Astrocyte (in vitro differentiated cells and primary cell): Measurements from ENCODE around the gene OBP2B. TPM values are rescaled to one million over a fixed set of nuclear protein-coding genes. Genes with fewer than 3 reads are reported as not detected.

ENCODE experiments used
- DNase-seq: peaks from one replicate; pipeline ENCODE4 v3.0.0-alpha.2; 2010; ENCODE audit warnings: low read depth
- FAIRE-seq: peaks from 2 replicates; lab custom pipeline; 2011; peaks lifted over from hg19 to GRCh38; lab: Jason Lieb, UNC
- H2AFZ ChIP-seq: 2 replicates; pipeline ENCODE4 v1.6.0; 2012; ENCODE audit warnings: low read depth, low read length, inconsistent platforms
- H3K27ac ChIP-seq: 2 replicates; pipeline ENCODE4 v1.5.1; 2011; ENCODE audit warnings: low read depth, low read length, inconsistent platforms
- H3K27me3 ChIP-seq: 2 replicates; pipeline ENCODE4 v1.6.0; 2011; ENCODE audit warnings: low read length, inconsistent platforms; ENCODE audit not compliant: insufficient read depth
- H3K36me3 ChIP-seq: 2 replicates; pipeline ENCODE4 v1.5.1; 2011; ENCODE audit warnings: low read length, inconsistent platforms; ENCODE audit not compliant: insufficient read depth
- H3K4me1 ChIP-seq: 2 replicates; pipeline ENCODE4 v1.5.1; 2011; ENCODE audit warnings: low read length, inconsistent platforms; ENCODE audit not compliant: insufficient read depth
- H3K4me2 ChIP-seq: 2 replicates; pipeline ENCODE4 v1.6.0; 2012; ENCODE audit warnings: low read length, inconsistent platforms
- H3K4me3 ChIP-seq: 2 replicates; pipeline ENCODE4 v1.5.1; 2011; ENCODE audit warnings: low read depth, mild to moderate bottlenecking, low read length, inconsistent platforms; ENCODE audit not compliant: insufficient read depth
- H3K79me2 ChIP-seq: 2 replicates; pipeline ENCODE4 v1.6.0; 2012; ENCODE audit warnings: mild to moderate bottlenecking, low read length, inconsistent platforms; ENCODE audit not compliant: insufficient read depth
- H3K9ac ChIP-seq: 2 replicates; pipeline ENCODE4 v1.6.0; 2012; ENCODE audit warnings: mild to moderate bottlenecking, low read length, inconsistent platforms
- H3K9me3 ChIP-seq: 2 replicates; pipeline ENCODE4 v1.5.1; 2012; ENCODE audit warnings: low read depth, mild to moderate bottlenecking, low read length, inconsistent platforms; ENCODE audit not compliant: insufficient read depth
- H4K20me1 ChIP-seq: 2 replicates; pipeline ENCODE4 v1.6.0; 2012; ENCODE audit warnings: low read length, inconsistent platforms; ENCODE audit not compliant: insufficient read depth
- H3K27ac Mint-ChIP-seq: one replicate; pipeline ENCODE4 v1.8.0; 2021; ENCODE audit warnings: mild to moderate bottlenecking, mixed read lengths; ENCODE audit not compliant: unreplicated experiment
- H3K27me3 Mint-ChIP-seq: one replicate; pipeline ENCODE4 v1.8.0; 2021; ENCODE audit warnings: low read depth, mixed read lengths; ENCODE audit not compliant: unreplicated experiment
- H3K36me3 Mint-ChIP-seq: one replicate; pipeline ENCODE4 v1.8.0; 2021; ENCODE audit warnings: low read depth, mixed read lengths; ENCODE audit not compliant: unreplicated experiment
- H3K4me1 Mint-ChIP-seq: one replicate; pipeline ENCODE4 v1.8.0; 2021; ENCODE audit warnings: low read depth, mixed read lengths; ENCODE audit not compliant: unreplicated experiment
- H3K4me3 Mint-ChIP-seq: one replicate; pipeline ENCODE4 v1.8.0; 2021; ENCODE audit warnings: mild to moderate bottlenecking, moderate library complexity, mixed read lengths; ENCODE audit not compliant: unreplicated experiment
- H3K9me3 Mint-ChIP-seq: one replicate; pipeline ENCODE4 v1.8.0; 2021; ENCODE audit warnings: mild to moderate bottlenecking, mixed read lengths; ENCODE audit not compliant: unreplicated experiment
- CTCF ChIP-seq: IDR thresholded peaks from 2 replicates; pipeline ENCODE4 v1.5.1; 2011; ENCODE audit warnings: low read depth, mild to moderate bottlenecking, inconsistent platforms, low read length, moderate library complexity; ENCODE audit not compliant: insufficient read depth
- EZH2 ChIP-seq: IDR thresholded peaks from 2 replicates; pipeline ENCODE4 v1.6.1; 2012; ENCODE audit warnings: mild to moderate bottlenecking, low read length, inconsistent platforms; ENCODE audit not compliant: insufficient read depth
- total RNA-seq: library from RNA; stranded (reverse); gene quantifications from 2 replicates; pipeline ENCODE4 v1.2.1, GENCODE V29; 2021

The OBP2B gene
- total RNA-seq, 1 donor from 2014 or later, result not detected

GRCh38 chr9:133168432-133168831, 40.6 kb downstream of the OBP2B start:
- H3K27me3 ChIP-seq, result peaks cover 10% of the 10 kb centered on the region
- H3K4me1 ChIP-seq, result peaks cover 2% of the 10 kb centered on the region
- no peak overlapping the region for H3K27ac ChIP-seq
- TF ChIP-seq CTCF (no peak), EZH2 (no peak)
- no peak overlapping the region for H2AFZ ChIP-seq
- peaks cover 10% of the 10 kb centered on the region for H3K27me3 Mint-ChIP-seq
- no peaks in the 10 kb centered on the region for H3K9me3 Mint-ChIP-seq
- no peaks in the 10 kb centered on the region for H3K9me3 ChIP-seq
- no peak for FAIRE-seq
- H4K20me1 ChIP-seq, result no peaks in the 10 kb centered on the region
- H3K4me3 Mint-ChIP-seq, result no peak overlapping the region
- H3K79me2 ChIP-seq, result no peaks in the 10 kb centered on the region
- no peak overlapping the region for H3K4me2 ChIP-seq
- peak overlapping the region; percentile 90 for H3K27ac Mint-ChIP-seq
- H3K36me3 ChIP-seq, result no peaks in the 10 kb centered on the region
- H3K36me3 Mint-ChIP-seq, result no peaks in the 10 kb centered on the region
- H3K4me1 Mint-ChIP-seq, result peaks cover 13% of the 10 kb centered on the region
- H3K4me3 ChIP-seq, result no peak overlapping the region
- no peak overlapping the region for H3K9ac ChIP-seq
- no peak for DNase-seq

GRCh38 chr9:133167769-133168168, 41.3 kb downstream of the OBP2B start:
- DNase-seq, result no peak
- Mint-ChIP-seq H3K4me3 (no peak overlapping the region), H3K27me3 (peaks cover 7% of the 10 kb centered on the region), H3K27ac (no peak overlapping the region), H3K36me3 (no peaks in the 10 kb centered on the region), H3K4me1 (peaks cover 13% of the 10 kb centered on the region), H3K9me3 (no peaks in the 10 kb centered on the region)
- no peak overlapping the region for H3K27ac ChIP-seq
- H3K27me3 ChIP-seq, result peaks cover 13% of the 10 kb centered on the region
- no peak overlapping the region for H3K4me3 ChIP-seq
- H2AFZ ChIP-seq, result no peak overlapping the region
- no peak overlapping the region for H3K4me2 ChIP-seq
- no peaks in the 10 kb centered on the region for H3K79me2 ChIP-seq
- no peaks in the 10 kb centered on the region for H3K36me3 ChIP-seq
- no peak for TF ChIP-seq CTCF
- TF ChIP-seq EZH2, result no peak
- no peak overlapping the region for H3K9ac ChIP-seq
- H3K9me3 ChIP-seq, result no peaks in the 10 kb centered on the region
- H4K20me1 ChIP-seq, result no peaks in the 10 kb centered on the region
- peaks cover 2% of the 10 kb centered on the region for H3K4me1 ChIP-seq
- FAIRE-seq, result no peak

GRCh38 chr9:133167096-133167730, 41.8 kb downstream of the OBP2B start:
- Histone ChIP-seq H3K27ac (no peak overlapping the region), H3K36me3 (no peaks in the 10 kb centered on the region), H4K20me1 (no peaks in the 10 kb centered on the region), H3K4me3 (no peak overlapping the region), H3K27me3 (peaks cover 15% of the 10 kb centered on the region), H2AFZ (no peak overlapping the region), H3K4me2 (no peak overlapping the region), H3K9ac (no peak overlapping the region), H3K4me1 (peaks cover 2% of the 10 kb centered on the region), H3K79me2 (no peaks in the 10 kb centered on the region), H3K9me3 (no peaks in the 10 kb centered on the region)
- H3K4me3 Mint-ChIP-seq, result no peak overlapping the region
- H3K36me3 Mint-ChIP-seq, result no peaks in the 10 kb centered on the region
- FAIRE-seq, result no peak
- H3K4me1 Mint-ChIP-seq, result peaks cover 13% of the 10 kb centered on the region
- no peak for TF ChIP-seq EZH2
- no peaks in the 10 kb centered on the region for H3K9me3 Mint-ChIP-seq
- no peak overlapping the region for H3K27ac Mint-ChIP-seq
- H3K27me3 Mint-ChIP-seq, result peaks cover 7% of the 10 kb centered on the region
- DNase-seq, result no peak
